Liver (tissue), 3 donors: ENCODE data around the gene VPS35L.

Experiments
- ATF3 ChIP-seq: IDR thresholded peaks from 2 replicates; pipeline ENCODE4 v1.6.1; 2016; ENCODE audit warnings: antibody characterized with exemption
- EGR1 ChIP-seq, 2 donors: IDR thresholded peaks; 2 replicates each; pipeline ENCODE4 v1.6.1; 2016 to 2018; ENCODE audit warnings: antibody characterized with exemption in 2 of 2, low read depth in 2 of 2
- FOXA1 ChIP-seq: IDR thresholded peaks from 2 replicates; pipeline ENCODE4 v1.6.1; 2016; ENCODE audit warnings: antibody characterized with exemption
- HNF4A ChIP-seq, 2 donors: conservative IDR thresholded peaks; 2 replicates each; pipeline ENCODE4 v1.6.1; 2016; ENCODE audit warnings: antibody characterized with exemption in 2 of 2, mild to moderate bottlenecking in 2 of 2
- MAX ChIP-seq: IDR thresholded peaks from 2 replicates; pipeline ENCODE4 v1.6.1; 2016; ENCODE audit warnings: antibody characterized with exemption
- REST ChIP-seq: IDR thresholded peaks from 2 replicates; pipeline ENCODE4 v1.6.1; 2016; ENCODE audit warnings: antibody characterized with exemption, mild to moderate bottlenecking
- TF ChIP-seq, protein P1 (sequence below): fragments of 150-350 bp; IDR thresholded peaks from 2 replicates; pipeline ENCODE4 v1.5.1; 2017; ENCODE audit warnings: improper control_type of control experiment, low read depth, low read length; ENCODE audit not compliant: missing input control
- donor health status: healthy.
- donor health status: healthy.

DNA sequence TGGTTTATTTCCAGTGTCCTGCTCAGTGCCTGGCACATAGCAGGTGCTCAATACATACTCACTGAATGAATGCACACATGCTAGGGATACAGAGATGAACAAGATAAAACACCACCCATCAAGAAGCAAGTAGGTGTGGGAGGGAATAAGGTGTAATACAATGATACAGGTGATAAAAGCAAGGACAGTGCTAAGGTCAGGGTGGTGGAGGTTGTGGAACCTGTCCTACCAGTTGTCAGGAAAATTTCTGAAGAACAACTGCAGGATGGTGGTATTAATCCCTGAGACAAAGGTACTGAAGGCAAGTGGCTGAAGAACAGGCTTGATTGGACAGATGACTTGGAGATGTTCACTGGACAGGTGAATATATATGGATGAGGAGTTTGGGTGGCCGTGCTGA lies 160.7 kb downstream of the VPS35L start:
- TF ChIP-seq, protein P1, sequence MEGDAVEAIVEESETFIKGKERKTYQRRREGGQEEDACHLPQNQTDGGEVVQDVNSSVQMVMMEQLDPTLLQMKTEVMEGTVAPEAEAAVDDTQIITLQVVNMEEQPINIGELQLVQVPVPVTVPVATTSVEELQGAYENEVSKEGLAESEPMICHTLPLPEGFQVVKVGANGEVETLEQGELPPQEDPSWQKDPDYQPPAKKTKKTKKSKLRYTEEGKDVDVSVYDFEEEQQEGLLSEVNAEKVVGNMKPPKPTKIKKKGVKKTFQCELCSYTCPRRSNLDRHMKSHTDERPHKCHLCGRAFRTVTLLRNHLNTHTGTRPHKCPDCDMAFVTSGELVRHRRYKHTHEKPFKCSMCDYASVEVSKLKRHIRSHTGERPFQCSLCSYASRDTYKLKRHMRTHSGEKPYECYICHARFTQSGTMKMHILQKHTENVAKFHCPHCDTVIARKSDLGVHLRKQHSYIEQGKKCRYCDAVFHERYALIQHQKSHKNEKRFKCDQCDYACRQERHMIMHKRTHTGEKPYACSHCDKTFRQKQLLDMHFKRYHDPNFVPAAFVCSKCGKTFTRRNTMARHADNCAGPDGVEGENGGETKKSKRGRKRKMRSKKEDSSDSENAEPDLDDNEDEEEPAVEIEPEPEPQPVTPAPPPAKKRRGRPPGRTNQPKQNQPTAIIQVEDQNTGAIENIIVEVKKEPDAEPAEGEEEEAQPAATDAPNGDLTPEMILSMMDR: no peak
- TF ChIP-seq HNF4A (conservative IDR thresholded peaks at IDR 0.05) (no peak), FOXA1 (no peak), EGR1 (IDR thresholded peaks at IDR 0.05; ENCODE audit: low read depth in 2 of 2) (no peak), REST (no peak), ATF3 (no peak), MAX (no peak)
